Breast epithelium (tissue), 4 donors: ENCODE results near the gene MAST4. TPM values are rescaled to one million over a fixed set of nuclear protein-coding genes. Genes with fewer than 3 reads are reported as not detected.
A peak's percentile ranks its signal among the peaks of the same experiment; 100 is the strongest.

ENCODE experiments used
- DNase-seq, 2 donors: peaks; one replicate each; pipeline ENCODE4 v3.0.0-alpha.2; 2019; ENCODE audit warnings: low spot score in 2 of 2
- H3K27ac ChIP-seq, 2 donors: fragments of 200-600 bp; sonication (generic) in 1 of 2; one replicate each; pipeline ENCODE4 v1.5.1; 2016 to 2019; ENCODE audit warnings: mild to moderate bottlenecking in 1 of 2
- H3K27me3 ChIP-seq, 2 donors: fragments of 200-600 bp; sonication (generic) in 1 of 2; one replicate each; pipeline versions ENCODE4 v1.5.1 to v1.6.0; 2017 to 2019; ENCODE audit warnings: control low read depth in 1 of 2, mild to moderate bottlenecking in 1 of 2
- H3K36me3 ChIP-seq: fragments of 200-600 bp; one replicate; pipeline ENCODE4 v1.5.1; 2019
- H3K4me1 ChIP-seq, 2 donors: fragments of 200-600 bp; sonication (generic); one replicate each; pipeline ENCODE4 v1.5.1; 2016 to 2019; ENCODE audit warnings: control low read depth in 1 of 2
- H3K4me3 ChIP-seq, 3 donors: fragments of 200-600 bp; sonication (generic); 1 replicate in 2 of 3; 2 replicates in 1 of 3; pipeline ENCODE4 v1.5.1; 2016 to 2019; ENCODE audit warnings: mild to moderate bottlenecking in 3 of 3, moderate library complexity in 2 of 3
- H3K9me3 ChIP-seq, 2 donors: fragments of 200-600 bp; sonication (generic) in 1 of 2; one replicate each; pipeline ENCODE4 v1.5.1; 2016 to 2019; ENCODE audit warnings: control low read depth in 1 of 2
- POLR2A ChIP-seq: fragments of 450-650 bp; IDR thresholded peaks from one replicate; pipeline ENCODE4 v1.6.1; 2016; ENCODE audit warnings: antibody characterized with exemption, mild to moderate bottlenecking, moderate library complexity
- POLR2AphosphoS5 ChIP-seq, 3 donors: sonication (generic); formaldehyde crosslinking; IDR thresholded peaks; one replicate each; pipeline ENCODE4 v1.6.1; 2017; ENCODE audit warnings: antibody characterized with exemption in 3 of 3
- intact Hi-C: fragments of 100-400 bp; cut with DNase I; formaldehyde crosslinking; loops from one replicate; pipeline ENCODE4 v1.15.1; 2023; ENCODE audit warnings: low total_unique reads
- total RNA-seq, 3 donors: library from RNA; depleted of rRNA; stranded (reverse); fragments of >200 nt; gene quantifications; one replicate each; pipeline ENCODE4 v1.1.0, GENCODE V29; 2016
- TF ChIP-seq, protein P1 (sequence below), 3 donors: fragments of 450-650 bp; IDR thresholded peaks; one replicate each; pipeline ENCODE4 v1.5.1; 2016 to 2017; ENCODE audit warnings: antibody characterized with exemption in 3 of 3, mild to moderate bottlenecking in 3 of 3, moderate library complexity in 3 of 3

Gene MAST4
- total RNA-seq, 3 donors from 2014 or later = 28.0 to 61.5 (median 50.1) TPM

DNA sequence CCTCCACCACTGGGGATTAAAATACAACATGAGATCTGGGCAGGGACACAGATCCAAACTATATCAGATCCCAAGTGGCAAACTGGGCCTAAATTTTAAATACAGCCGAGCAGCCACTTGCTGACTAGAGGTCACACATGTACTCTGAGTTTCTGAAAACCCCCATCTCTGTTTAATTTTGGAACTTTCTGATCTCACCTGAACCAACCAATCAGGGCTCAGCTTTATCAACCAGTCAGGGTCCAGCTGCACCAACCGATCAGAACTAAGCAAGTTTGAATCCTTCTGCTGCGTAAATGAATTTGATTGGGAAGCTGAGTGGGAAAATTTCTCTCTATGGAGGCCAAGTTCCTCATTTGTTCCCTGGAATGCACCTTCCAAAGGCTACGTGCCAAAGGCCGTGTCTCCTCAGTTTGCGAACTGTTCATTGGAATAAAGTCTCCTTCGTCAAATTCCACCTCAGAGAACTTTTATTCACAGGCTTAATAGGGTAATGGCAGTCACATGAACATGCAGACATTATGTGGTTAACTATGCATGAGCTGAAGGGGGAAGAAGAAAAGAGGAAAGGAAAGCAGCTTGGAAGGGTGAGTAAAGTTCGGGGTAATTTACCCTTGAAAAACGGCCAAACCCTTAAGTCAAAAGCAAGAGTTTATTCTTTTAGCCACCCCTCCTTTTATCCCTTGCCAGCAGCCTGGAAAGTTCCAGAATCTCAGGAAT, 596.7 kb downstream of the MAST4 start:
- Histone ChIP-seq H3K36me3 (no peaks in the 10 kb centered on the region), H3K9me3 (no peaks in the 10 kb centered on the region), H3K27me3 (no peaks in the 10 kb centered on the region), H3K27ac (peak overlapping the region; percentile 71 to 80), H3K4me1 (peaks cover 0 to 10% of the 10 kb centered on the region in 2 donors), H3K4me3 (no peak overlapping the region)
- no peak for DNase-seq
- intact Hi-C loops = no loop called here
- TF ChIP-seq POLR2AphosphoS5 (IDR thresholded peaks at IDR 0.05) (no peak), POLR2A (no peak)
- TF ChIP-seq, protein P1, sequence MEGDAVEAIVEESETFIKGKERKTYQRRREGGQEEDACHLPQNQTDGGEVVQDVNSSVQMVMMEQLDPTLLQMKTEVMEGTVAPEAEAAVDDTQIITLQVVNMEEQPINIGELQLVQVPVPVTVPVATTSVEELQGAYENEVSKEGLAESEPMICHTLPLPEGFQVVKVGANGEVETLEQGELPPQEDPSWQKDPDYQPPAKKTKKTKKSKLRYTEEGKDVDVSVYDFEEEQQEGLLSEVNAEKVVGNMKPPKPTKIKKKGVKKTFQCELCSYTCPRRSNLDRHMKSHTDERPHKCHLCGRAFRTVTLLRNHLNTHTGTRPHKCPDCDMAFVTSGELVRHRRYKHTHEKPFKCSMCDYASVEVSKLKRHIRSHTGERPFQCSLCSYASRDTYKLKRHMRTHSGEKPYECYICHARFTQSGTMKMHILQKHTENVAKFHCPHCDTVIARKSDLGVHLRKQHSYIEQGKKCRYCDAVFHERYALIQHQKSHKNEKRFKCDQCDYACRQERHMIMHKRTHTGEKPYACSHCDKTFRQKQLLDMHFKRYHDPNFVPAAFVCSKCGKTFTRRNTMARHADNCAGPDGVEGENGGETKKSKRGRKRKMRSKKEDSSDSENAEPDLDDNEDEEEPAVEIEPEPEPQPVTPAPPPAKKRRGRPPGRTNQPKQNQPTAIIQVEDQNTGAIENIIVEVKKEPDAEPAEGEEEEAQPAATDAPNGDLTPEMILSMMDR (IDR thresholded peaks at IDR 0.05) = no peak

- Histone ChIP-seq H3K27ac (peak overlapping the region; percentile 71 to 74), H3K36me3 (no peaks in the 10 kb centered on the region), H3K4me1 (peaks cover 0 to 10% of the 10 kb centered on the region in 2 donors), H3K9me3 (no peaks in the 10 kb centered on the region), H3K27me3 (no peaks in the 10 kb centered on the region), H3K4me3 (no peak overlapping the region)
- intact Hi-C loops = no loop called here
- TF ChIP-seq, protein P1 (IDR thresholded peaks at IDR 0.05) = no peak
- TF ChIP-seq POLR2A = no peak
- no peak for DNase-seq
Measured at GRCh38 chr5:67193439-67193807, 597.2 kb downstream of the MAST4 start.

DNA sequence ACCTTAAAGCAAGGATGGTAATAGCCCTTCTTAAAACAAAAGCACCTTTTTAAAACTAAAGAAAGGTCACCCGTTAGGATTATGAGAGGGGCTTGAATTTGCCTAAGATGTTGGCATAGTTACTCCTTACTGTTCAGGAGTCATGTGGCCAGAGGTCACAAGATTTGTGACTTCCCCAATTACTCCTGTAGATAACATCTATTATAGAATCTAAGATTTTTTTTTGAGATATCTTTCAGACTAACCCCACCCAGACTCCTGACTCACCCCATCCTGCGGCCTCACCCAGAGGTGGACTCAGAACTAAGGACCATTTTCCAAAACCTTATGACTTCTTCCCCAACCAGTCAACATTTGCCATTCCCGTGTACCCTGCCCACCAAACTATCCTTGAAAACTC, 598.0 kb downstream of the MAST4 start:
- Histone ChIP-seq H3K4me3 (no peak overlapping the region), H3K27me3 (no peaks in the 10 kb centered on the region), H3K4me1 (peaks cover 0 to 10% of the 10 kb centered on the region in 2 donors), H3K9me3 (no peaks in the 10 kb centered on the region), H3K36me3 (no peaks in the 10 kb centered on the region), H3K27ac (peak overlapping the region; percentile 65 to 74)
- DNase-seq = no peak
- intact Hi-C loops = no loop called here
- TF ChIP-seq POLR2AphosphoS5 (IDR thresholded peaks at IDR 0.05) = no peak
- TF ChIP-seq, protein P1 (IDR thresholded peaks at IDR 0.05) = no peak
- no peak for TF ChIP-seq POLR2A

DNA sequence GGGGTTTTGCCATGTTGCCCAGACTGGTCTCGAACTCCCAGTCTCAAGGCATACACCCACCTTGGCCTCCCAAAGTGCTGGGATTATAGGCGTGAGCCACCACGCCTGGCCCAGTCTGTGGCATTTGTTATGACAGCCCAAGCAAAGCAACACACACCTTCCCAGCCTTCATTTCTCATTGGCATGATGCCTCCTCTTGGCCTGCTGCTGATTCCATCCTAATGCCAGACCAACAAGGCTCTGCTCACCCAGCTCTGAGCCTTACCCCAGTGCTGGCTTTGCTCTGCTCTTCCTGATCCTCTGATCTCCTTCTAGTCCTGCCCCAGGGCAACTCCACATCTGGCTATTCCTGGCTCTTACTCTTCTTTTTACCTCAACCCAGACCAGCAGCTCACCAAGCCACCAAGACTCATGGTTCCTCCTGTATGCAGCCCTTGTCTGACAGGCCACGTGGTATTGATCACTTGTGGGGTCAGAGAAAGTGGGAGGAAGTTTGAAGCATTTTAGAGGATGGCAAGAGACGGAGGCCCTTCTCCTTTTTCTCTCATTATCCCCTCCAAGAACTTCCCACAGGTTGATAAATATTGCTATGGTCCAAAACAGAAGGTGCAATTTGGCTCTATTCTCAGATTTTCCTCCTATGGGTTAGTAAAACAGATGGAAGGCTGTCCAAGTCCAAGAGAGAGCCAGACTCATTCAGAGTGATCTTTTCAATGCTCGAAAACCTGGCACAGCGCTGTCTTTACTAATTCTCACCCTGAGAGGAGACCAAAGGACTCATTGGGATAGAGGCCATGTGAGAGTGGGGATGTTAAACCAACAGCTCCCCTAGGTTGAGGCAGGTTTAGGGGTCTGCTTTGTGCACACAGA, 599.4 kb downstream of the MAST4 start:
- no peak for DNase-seq
- intact Hi-C loops = no loop called here
- TF ChIP-seq POLR2AphosphoS5 (IDR thresholded peaks at IDR 0.05) = no peak
- TF ChIP-seq POLR2A = no peak
- TF ChIP-seq, protein P1 (IDR thresholded peaks at IDR 0.05) = no peak
- H3K4me1 ChIP-seq = peaks cover 0 to 10% of the 10 kb centered on the region in 2 donors
- peak overlapping the region; percentile 56 to 65 for H3K27ac ChIP-seq
- no peaks in the 10 kb centered on the region for H3K9me3 ChIP-seq
- no peaks in the 10 kb centered on the region for H3K27me3 ChIP-seq
- H3K4me3 ChIP-seq = no peak overlapping the region
- H3K36me3 ChIP-seq = no peaks in the 10 kb centered on the region

GRCh38 chr5:67196537-67197059, 600.4 kb downstream of the MAST4 start, which contains the start of gene CD180:
Gene CD180, minus strand, starts transcription at chr5:67196799. Its CDS starts 158 bp downstream, at chr5:67196641.
- Histone ChIP-seq H3K27me3 (no peaks in the 10 kb centered on the region), H3K27ac (peak within 1 kb of the TSS; percentile 65 to 85), H3K9me3 (no peaks in the 10 kb centered on the region), H3K36me3 (no peaks in the 10 kb centered on the region), H3K4me3 (no peak within 1 kb of the TSS), H3K4me1 (peaks cover 0 to 10% of the 10 kb centered on the region in 2 donors)
- TF ChIP-seq, protein P1 (IDR thresholded peaks at IDR 0.05) = no peak
- TF ChIP-seq POLR2AphosphoS5 (IDR thresholded peaks at IDR 0.05) = peak in 1 of 3 donors; percentile 13
- peak in 1 of 2 donors; percentile 71 for DNase-seq
- intact Hi-C loops = no loop called here
